DND-41 (cell line): ENCODE results near the gene PRPS1L1.

Experiments
- EZH2 ChIP-seq: IDR thresholded peaks from 3 replicates; pipeline ENCODE4 v1.6.1; 2012; ENCODE audit warnings: borderline replicate concordance, low read depth, mild to moderate bottlenecking, moderate library complexity, low read length, inconsistent platforms; ENCODE audit not compliant: severe bottlenecking
- TF ChIP-seq, protein P1 (sequence below): IDR thresholded peaks from 2 replicates; pipeline ENCODE4 v1.5.1; 2012; ENCODE audit warnings: borderline replicate concordance, low read length, moderate library complexity, mild to moderate bottlenecking; ENCODE audit not compliant: poor library complexity, severe bottlenecking; ENCODE audit errors: extremely low read depth

DNA sequence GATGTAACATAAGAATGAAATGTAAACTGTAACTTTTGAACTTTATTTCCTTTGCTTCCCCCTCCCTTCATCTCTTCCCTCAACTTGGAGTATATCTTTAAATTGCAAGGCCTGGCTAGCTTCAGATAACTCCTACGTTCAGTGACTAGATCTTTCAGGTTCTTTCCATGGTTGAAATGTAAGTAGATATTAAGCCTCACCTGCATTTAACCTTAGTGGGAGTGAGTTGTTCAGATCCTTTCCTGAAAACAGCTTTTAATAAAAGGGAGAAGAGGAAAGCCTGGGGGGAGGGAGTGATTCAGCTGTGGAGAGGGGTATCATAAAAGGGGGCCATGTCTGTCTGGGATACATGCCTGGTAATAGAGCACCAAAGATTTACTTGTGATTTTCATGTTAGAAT is 19.0 kb upstream of the PRPS1L1 start:
- TF ChIP-seq, protein P1, sequence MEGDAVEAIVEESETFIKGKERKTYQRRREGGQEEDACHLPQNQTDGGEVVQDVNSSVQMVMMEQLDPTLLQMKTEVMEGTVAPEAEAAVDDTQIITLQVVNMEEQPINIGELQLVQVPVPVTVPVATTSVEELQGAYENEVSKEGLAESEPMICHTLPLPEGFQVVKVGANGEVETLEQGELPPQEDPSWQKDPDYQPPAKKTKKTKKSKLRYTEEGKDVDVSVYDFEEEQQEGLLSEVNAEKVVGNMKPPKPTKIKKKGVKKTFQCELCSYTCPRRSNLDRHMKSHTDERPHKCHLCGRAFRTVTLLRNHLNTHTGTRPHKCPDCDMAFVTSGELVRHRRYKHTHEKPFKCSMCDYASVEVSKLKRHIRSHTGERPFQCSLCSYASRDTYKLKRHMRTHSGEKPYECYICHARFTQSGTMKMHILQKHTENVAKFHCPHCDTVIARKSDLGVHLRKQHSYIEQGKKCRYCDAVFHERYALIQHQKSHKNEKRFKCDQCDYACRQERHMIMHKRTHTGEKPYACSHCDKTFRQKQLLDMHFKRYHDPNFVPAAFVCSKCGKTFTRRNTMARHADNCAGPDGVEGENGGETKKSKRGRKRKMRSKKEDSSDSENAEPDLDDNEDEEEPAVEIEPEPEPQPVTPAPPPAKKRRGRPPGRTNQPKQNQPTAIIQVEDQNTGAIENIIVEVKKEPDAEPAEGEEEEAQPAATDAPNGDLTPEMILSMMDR = no peak
- no peak for TF ChIP-seq EZH2
